Adrenal gland (tissue), 5 donors: ENCODE data around the gene C16orf82.
"Not testable (repeated sequence)": the region's sequence is repeated elsewhere in the genome, so short reads cannot be mapped to it uniquely, and the experiment has no call there.

Experiments used
- POLR2A ChIP-seq, 2 donors: fragments of 450-650 bp; IDR thresholded peaks; one replicate each; pipeline ENCODE4 v1.6.1; 2017; ENCODE audit warnings: antibody characterized with exemption in 2 of 2, mild to moderate bottlenecking in 2 of 2, moderate library complexity in 1 of 2
- TF ChIP-seq, protein P1 (sequence below), 6 experiments: fragments of 450-650 bp in 4 of 6; fragments of 200-600 bp in 2 of 6; sonication (generic) in 1 of 6; IDR thresholded peaks; 1 replicate in 5 of 6; 2 replicates in 1 of 6; pipeline versions ENCODE4 v1.5.1 to v1.8.0; 2016 to 2021; ENCODE audit warnings: antibody characterized with exemption in 6 of 6, mild to moderate bottlenecking in 2 of 6, moderate library complexity in 1 of 6
- donor health status: DM: no; HTN: no; CAD: no.

- TF ChIP-seq, protein P1, sequence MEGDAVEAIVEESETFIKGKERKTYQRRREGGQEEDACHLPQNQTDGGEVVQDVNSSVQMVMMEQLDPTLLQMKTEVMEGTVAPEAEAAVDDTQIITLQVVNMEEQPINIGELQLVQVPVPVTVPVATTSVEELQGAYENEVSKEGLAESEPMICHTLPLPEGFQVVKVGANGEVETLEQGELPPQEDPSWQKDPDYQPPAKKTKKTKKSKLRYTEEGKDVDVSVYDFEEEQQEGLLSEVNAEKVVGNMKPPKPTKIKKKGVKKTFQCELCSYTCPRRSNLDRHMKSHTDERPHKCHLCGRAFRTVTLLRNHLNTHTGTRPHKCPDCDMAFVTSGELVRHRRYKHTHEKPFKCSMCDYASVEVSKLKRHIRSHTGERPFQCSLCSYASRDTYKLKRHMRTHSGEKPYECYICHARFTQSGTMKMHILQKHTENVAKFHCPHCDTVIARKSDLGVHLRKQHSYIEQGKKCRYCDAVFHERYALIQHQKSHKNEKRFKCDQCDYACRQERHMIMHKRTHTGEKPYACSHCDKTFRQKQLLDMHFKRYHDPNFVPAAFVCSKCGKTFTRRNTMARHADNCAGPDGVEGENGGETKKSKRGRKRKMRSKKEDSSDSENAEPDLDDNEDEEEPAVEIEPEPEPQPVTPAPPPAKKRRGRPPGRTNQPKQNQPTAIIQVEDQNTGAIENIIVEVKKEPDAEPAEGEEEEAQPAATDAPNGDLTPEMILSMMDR (IDR thresholded peaks at IDR 0.05), result not testable (repeated sequence)
- TF ChIP-seq POLR2A (IDR thresholded peaks at IDR 0.05), result not testable (repeated sequence)
These were observed 19.3 kb downstream of the C16orf82 start for GRCh38 chr16:27086031-27086430.
